Measurements from ENCODE around the gene RPS5. TPM values are rescaled to one million over a fixed set of nuclear protein-coding genes. Genes with fewer than 3 reads are reported as not detected.

Gene RPS5
- total and polyA plus RNA-seq, 9 of the 15 experiments (the other 6 are each of a cell fraction or from before 2014, with no cell fraction given): 1,228 to 3,570 (median 2,484) TPM

GRCh38 chr19:58386576-58387337 lies at the start of gene RPS5 (continued):
- TF ChIP-seq ZMIZ1 (IDR thresholded peaks at IDR 0.05; ENCODE audit: low read depth in 2 of 2, low read length in 2 of 2) (peak in 1 of 2 experiments; percentile 74; a peak in 1 of 4 replicates), ZNF3 (CRISPR knock-in tag; IDR thresholded peaks at IDR 0.05) (no peak), POLR2H (tag; IDR thresholded peaks at IDR 0.05; ENCODE audit: low read depth) (peak; percentile 96), BACH1 (tag; IDR thresholded peaks at IDR 0.05) (no peak), ETV6 (IDR thresholded peaks at IDR 0.05; ENCODE audit: borderline replicate concordance in 1 of 2, low read depth in 2 of 2, low read length in 1 of 2) (no peak), ETV6 (CRISPR knock-in tag; IDR thresholded peaks at IDR 0.05; ENCODE audit: borderline replicate concordance) (no peak), MEF2A (IDR thresholded peaks at IDR 0.05; ENCODE audit: control insufficient read depth, low read depth, low read length) (peak; percentile 22; the same call in 1 of the 2 replicates), ZNF431 (CRISPR knock-in tag; IDR thresholded peaks at IDR 0.05) (peak; percentile 52; the same call in 1 of the 2 replicates), RBM22 (IDR thresholded peaks at IDR 0.05; ENCODE audit: low read depth, low read length, poor library complexity, severe bottlenecking) (peak; percentile 85), ZNF232 (CRISPR knock-in tag; IDR thresholded peaks at IDR 0.05) (no peak), THRAP3 (IDR thresholded peaks at IDR 0.05; ENCODE audit: borderline replicate concordance) (no peak), MXD1 (CRISPR knock-in tag; IDR thresholded peaks at IDR 0.05; ENCODE audit: borderline replicate concordance, poor library complexity, severe bottlenecking) (peak; percentile 91), CREM (IDR thresholded peaks at IDR 0.05; ENCODE audit: low read depth) (peak; percentile 93), POLR2G (IDR thresholded peaks at IDR 0.05; ENCODE audit: low read depth, low read length) (peak; percentile 96), ZBTB49 (CRISPR knock-in tag; IDR thresholded peaks at IDR 0.05; ENCODE audit: borderline replicate concordance) (no peak), GABPB2 (CRISPR knock-in tag; conservative IDR thresholded peaks at IDR 0.05) (no peak), SIX5 (IDR thresholded peaks at IDR 0.05; ENCODE audit: borderline replicate concordance in 1 of 2, insufficient read depth in 1 of 2, low read depth in 1 of 2, low read length in 2 of 2) (peak; percentile 30 to 32; a peak in 2 of 4 replicates), SIN3B (IDR thresholded peaks at IDR 0.05; ENCODE audit: low read depth) (0 out of 2 replicates have a peak, but pooled peaks have one; percentile 64)
